ENCODE data around the gene SUN5. TPM values are rescaled to one million over a fixed set of nuclear protein-coding genes. Genes with fewer than 3 reads are reported as not detected.

SUN5 gene
- total and polyA plus RNA-seq, 9 donors, result not detected

DNA sequence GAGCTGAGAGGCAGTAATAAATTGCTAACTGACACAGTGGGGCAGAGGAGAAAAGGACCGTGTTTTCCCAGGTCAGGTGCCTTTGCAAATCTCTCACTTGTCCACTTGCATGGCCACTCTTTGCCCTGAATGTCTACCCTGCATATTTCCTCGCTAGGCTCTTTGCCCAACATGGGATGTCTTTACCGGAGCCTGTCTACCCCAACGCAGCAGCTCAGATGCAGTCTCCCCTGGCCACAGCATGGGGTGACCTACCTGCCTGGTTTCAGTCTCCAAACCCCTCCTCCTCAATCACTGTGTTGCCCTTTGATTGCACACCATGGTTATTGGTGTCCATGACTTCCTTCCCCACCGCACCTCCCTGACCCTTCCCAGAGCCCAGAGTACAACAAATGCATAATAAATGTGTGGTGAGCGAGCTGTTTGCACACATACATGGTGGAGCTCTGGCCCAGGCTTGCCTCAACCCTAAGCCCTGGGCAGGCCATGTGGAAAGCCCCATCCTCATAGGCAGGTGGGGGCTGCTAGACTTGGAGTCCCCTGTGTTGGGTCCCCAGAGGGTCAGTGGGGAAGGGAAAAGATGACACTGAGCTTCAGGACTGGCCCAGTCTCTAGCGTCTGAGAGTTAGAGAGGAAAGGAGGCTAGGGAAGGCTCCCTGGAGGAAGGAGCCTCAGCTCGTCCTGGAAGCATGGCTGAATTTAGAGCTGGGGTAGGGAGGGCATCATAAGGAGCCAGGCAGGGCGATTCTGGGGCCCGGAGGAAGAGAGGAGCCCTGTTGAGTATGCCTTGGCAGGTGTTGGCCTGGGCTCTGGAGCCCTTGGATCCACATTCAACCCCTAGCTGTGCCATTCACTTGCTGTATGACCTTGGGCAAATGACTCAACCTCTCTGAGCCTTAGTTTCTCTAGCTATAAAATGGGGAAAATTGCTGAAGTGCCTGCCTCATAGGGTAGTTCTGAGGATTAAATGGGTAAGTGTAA lies 22.8 kb upstream of the SUN5 start:
- Histone ChIP-seq H3K4me1 (ENCODE audit: control insufficient read depth, insufficient read depth, low read length) (no peaks in the 10 kb centered on the region), H3K4me3 (ENCODE audit: low read length) (no peak overlapping the region), H3K36me3 (ENCODE audit: control insufficient read depth, insufficient read depth, low read length) (no peaks in the 10 kb centered on the region), H3K27me3 (ENCODE audit: control insufficient read depth, insufficient read depth, low read length) (peaks cover 9% of the 10 kb centered on the region), H3K27ac (ENCODE audit: low read length) (no peak overlapping the region), H3K9me3 (replicated peaks; ENCODE audit: control insufficient read depth, low read depth, low read length) (no peaks in the 10 kb centered on the region)
- WGBS (ENCODE audit: insufficient coverage), result 64% methylated on average over 6 of the region's 10 CpGs
- no peak for DNase-seq

- H3K4me1 ChIP-seq (ENCODE audit: control insufficient read depth, insufficient read depth, low read length), result no peaks in the 10 kb centered on the region
- H3K27ac ChIP-seq (ENCODE audit: low read length), result no peak overlapping the region
- H3K36me3 ChIP-seq (ENCODE audit: control insufficient read depth, insufficient read depth, low read length), result no peaks in the 10 kb centered on the region
- no peak overlapping the region for H3K4me3 ChIP-seq (ENCODE audit: low read length)
- H3K9me3 ChIP-seq (replicated peaks; ENCODE audit: control insufficient read depth, low read depth, low read length), result no peaks in the 10 kb centered on the region
- DNase-seq, result no peak
- peaks cover 9% of the 10 kb centered on the region for H3K27me3 ChIP-seq (ENCODE audit: control insufficient read depth, insufficient read depth, low read length)
- WGBS (ENCODE audit: insufficient coverage), result 55% methylated on average over 5 of the region's 5 CpGs
Observed at GRCh38 chr20:33026072-33026778, 22.0 kb upstream of the SUN5 start.

GRCh38 chr20:33025318-33025876 lies 21.2 kb upstream of the SUN5 start:
- no peaks in the 10 kb centered on the region for H3K9me3 ChIP-seq (replicated peaks; ENCODE audit: control insufficient read depth, low read depth, low read length)
- H3K36me3 ChIP-seq (ENCODE audit: control insufficient read depth, insufficient read depth, low read length), result no peaks in the 10 kb centered on the region
- no peak overlapping the region for H3K4me3 ChIP-seq (ENCODE audit: low read length)
- 79% methylated on average over 4 of the region's 9 CpGs for WGBS (ENCODE audit: insufficient coverage)
- H3K27me3 ChIP-seq (ENCODE audit: control insufficient read depth, insufficient read depth, low read length), result peaks cover 9% of the 10 kb centered on the region
- no peak for DNase-seq
- no peaks in the 10 kb centered on the region for H3K4me1 ChIP-seq (ENCODE audit: control insufficient read depth, insufficient read depth, low read length)
- H3K27ac ChIP-seq (ENCODE audit: low read length), result no peak overlapping the region

GRCh38 chr20:33024609-33025317 lies 20.5 kb upstream of the SUN5 start:
- WGBS (ENCODE audit: insufficient coverage), result 76% methylated on average over 3 of the region's 5 CpGs
- Histone ChIP-seq H3K9me3 (replicated peaks; ENCODE audit: control insufficient read depth, low read depth, low read length) (no peaks in the 10 kb centered on the region), H3K27me3 (ENCODE audit: control insufficient read depth, insufficient read depth, low read length) (peaks cover 5% of the 10 kb centered on the region), H3K27ac (ENCODE audit: low read length) (no peak overlapping the region), H3K4me3 (ENCODE audit: low read length) (no peak overlapping the region), H3K36me3 (ENCODE audit: control insufficient read depth, insufficient read depth, low read length) (no peaks in the 10 kb centered on the region), H3K4me1 (ENCODE audit: control insufficient read depth, insufficient read depth, low read length) (no peaks in the 10 kb centered on the region)
- no peak for DNase-seq

- WGBS (ENCODE audit: insufficient coverage), result 67% methylated on average over 1 of the region's 1 CpG
- no peaks in the 10 kb centered on the region for H3K4me1 ChIP-seq (ENCODE audit: control insufficient read depth, insufficient read depth, low read length)
- no peaks in the 10 kb centered on the region for H3K9me3 ChIP-seq (replicated peaks; ENCODE audit: control insufficient read depth, low read depth, low read length)
- DNase-seq, result no peak
- no peak overlapping the region for H3K27ac ChIP-seq (ENCODE audit: low read length)
- peaks cover under 1% of the 10 kb centered on the region for H3K27me3 ChIP-seq (ENCODE audit: control insufficient read depth, insufficient read depth, low read length)
- no peaks in the 10 kb centered on the region for H3K36me3 ChIP-seq (ENCODE audit: control insufficient read depth, insufficient read depth, low read length)
- H3K4me3 ChIP-seq (ENCODE audit: low read length), result no peak overlapping the region
Observed at GRCh38 chr20:33024243-33024560, 20.0 kb upstream of the SUN5 start.

GRCh38 chr20:33023439-33024242 lies 19.4 kb upstream of the SUN5 start:
- WGBS (ENCODE audit: insufficient coverage), result 69% methylated on average over 6 of the region's 6 CpGs
- no peak overlapping the region for H3K27ac ChIP-seq (ENCODE audit: low read length)
- no peaks in the 10 kb centered on the region for H3K4me1 ChIP-seq (ENCODE audit: control insufficient read depth, insufficient read depth, low read length)
- no peaks in the 10 kb centered on the region for H3K36me3 ChIP-seq (ENCODE audit: control insufficient read depth, insufficient read depth, low read length)
- no peak overlapping the region for H3K4me3 ChIP-seq (ENCODE audit: low read length)
- no peaks in the 10 kb centered on the region for H3K27me3 ChIP-seq (ENCODE audit: control insufficient read depth, insufficient read depth, low read length)
- H3K9me3 ChIP-seq (replicated peaks; ENCODE audit: control insufficient read depth, low read depth, low read length), result no peaks in the 10 kb centered on the region
- DNase-seq, result no peak

GRCh38 chr20:33022694-33023438 lies 18.6 kb upstream of the SUN5 start:
- Histone ChIP-seq H3K4me3 (ENCODE audit: low read length) (no peak overlapping the region), H3K9me3 (replicated peaks; ENCODE audit: control insufficient read depth, low read depth, low read length) (no peaks in the 10 kb centered on the region), H3K36me3 (ENCODE audit: control insufficient read depth, insufficient read depth, low read length) (no peaks in the 10 kb centered on the region), H3K4me1 (ENCODE audit: control insufficient read depth, insufficient read depth, low read length) (no peaks in the 10 kb centered on the region), H3K27me3 (ENCODE audit: control insufficient read depth, insufficient read depth, low read length) (no peaks in the 10 kb centered on the region), H3K27ac (ENCODE audit: low read length) (no peak overlapping the region)
- no peak for DNase-seq
- 68% methylated on average over 5 of the region's 7 CpGs for WGBS (ENCODE audit: insufficient coverage)

DNA sequence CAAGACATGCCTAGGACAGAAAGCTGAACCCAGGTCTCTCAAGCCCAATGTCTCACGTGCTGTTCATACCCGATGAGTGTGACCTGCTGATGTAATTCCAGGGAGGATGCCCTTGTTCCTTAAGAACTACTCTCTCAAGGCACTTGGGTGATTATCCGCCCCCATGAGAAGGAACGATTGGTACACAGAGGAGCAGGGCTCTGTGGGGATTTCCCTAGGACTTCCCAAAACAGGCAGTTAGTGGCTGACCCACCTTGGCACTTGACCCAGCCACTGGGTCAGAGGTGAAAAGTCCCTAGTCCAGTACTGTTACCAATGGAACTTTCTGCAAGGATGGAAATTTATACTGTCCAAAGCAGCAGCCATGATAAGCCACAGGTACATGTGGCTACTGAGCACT lies 18.1 kb upstream of the SUN5 start:
- Histone ChIP-seq H3K27ac (ENCODE audit: low read length) (no peak overlapping the region), H3K4me3 (ENCODE audit: low read length) (no peak overlapping the region), H3K4me1 (ENCODE audit: control insufficient read depth, insufficient read depth, low read length) (no peaks in the 10 kb centered on the region), H3K27me3 (ENCODE audit: control insufficient read depth, insufficient read depth, low read length) (peaks cover 3% of the 10 kb centered on the region), H3K36me3 (ENCODE audit: control insufficient read depth, insufficient read depth, low read length) (no peaks in the 10 kb centered on the region), H3K9me3 (replicated peaks; ENCODE audit: control insufficient read depth, low read depth, low read length) (no peaks in the 10 kb centered on the region)
- DNase-seq, result no peak
- WGBS (ENCODE audit: insufficient coverage), result 53% methylated on average over 3 of the region's 4 CpGs

- peaks cover 3% of the 10 kb centered on the region for H3K27me3 ChIP-seq (ENCODE audit: control insufficient read depth, insufficient read depth, low read length)
Observed at GRCh38 chr20:33021879-33022278, 17.6 kb upstream of the SUN5 start.

More at GRCh38 chr20:33021879-33022278, 17.6 kb upstream of the SUN5 start:
- DNase-seq, result no peak
- H3K4me1 ChIP-seq (ENCODE audit: control insufficient read depth, insufficient read depth, low read length), result no peaks in the 10 kb centered on the region
- H3K27ac ChIP-seq (ENCODE audit: low read length), result no peak overlapping the region
- 35% methylated on average over 2 of the region's 3 CpGs for WGBS (ENCODE audit: insufficient coverage)
- no peaks in the 10 kb centered on the region for H3K36me3 ChIP-seq (ENCODE audit: control insufficient read depth, insufficient read depth, low read length)
- H3K4me3 ChIP-seq (ENCODE audit: low read length), result no peak overlapping the region
- H3K9me3 ChIP-seq (replicated peaks; ENCODE audit: control insufficient read depth, low read depth, low read length), result no peaks in the 10 kb centered on the region
